Natural killer cell treated with Interleukin-12 subunit alpha and Interleukin-12 subunit beta and Interleukin-15 and Interleukin-18, amount 100 ng/mL, for 72 hours (primary cell): ENCODE measurements around the gene ATOSB. TPM values are rescaled to one million over a fixed set of nuclear protein-coding genes. Genes with fewer than 3 reads are reported as not detected.
A peak's percentile ranks its signal among the peaks of the same experiment; 100 is the strongest.

Experiments
- ATAC-seq, 2 donors: fragments of 150-1000 bp; cut with Tn5 transposase in 1 of 2; sonication (Bioruptor Pico), chemical (Tn5 transposase) in 1 of 2; 2 replicates each; pipeline ENCODE4 v1.10.0; 2021
- DNase-seq: peaks from one replicate; pipeline ENCODE4 v3.0.0; 2022; ENCODE audit warnings: low spot score
- H3K27ac Mint-ChIP-seq, 2 donors: 1 replicate in 1 of 2; 2 replicates in 1 of 2; pipeline ENCODE4 v1.8.0; 2022; ENCODE audit warnings: mixed read lengths in 2 of 2, mild to moderate bottlenecking in 1 of 2, moderate library complexity in 1 of 2
- H3K27me3 Mint-ChIP-seq, 2 donors: 1 replicate in 1 of 2; 2 replicates in 1 of 2; pipeline ENCODE4 v1.8.0; 2022; ENCODE audit warnings: mixed read lengths in 2 of 2
- H3K36me3 Mint-ChIP-seq: one replicate; pipeline ENCODE4 v1.8.0; 2022; ENCODE audit warnings: mixed read lengths
- H3K4me1 Mint-ChIP-seq, 2 donors: 1 replicate in 1 of 2; 2 replicates in 1 of 2; pipeline ENCODE4 v1.8.0; 2022; ENCODE audit warnings: low read depth in 2 of 2, mixed read lengths in 2 of 2, mild to moderate bottlenecking in 1 of 2
- H3K4me3 Mint-ChIP-seq: one replicate; pipeline ENCODE4 v1.8.0; 2022; ENCODE audit warnings: mixed read lengths
- H3K9me3 Mint-ChIP-seq: 2 replicates; pipeline ENCODE4 v1.8.0; 2022; ENCODE audit warnings: mixed read lengths
- total RNA-seq, 2 donors: library from RNA; stranded (reverse); gene quantifications; one replicate each; pipeline ENCODE4 v1.2.3, GENCODE V29; 2022

The ATOSB gene
- total RNA-seq, 2 donors from 2014 or later, result 13.1 to 19.6 TPM

GRCh38 chr9:35140093-35140492, 24.4 kb upstream of the ATOSB start:
- no peak for ATAC-seq
- peaks cover 10% of the 10 kb centered on the region for H3K36me3 Mint-ChIP-seq
- H3K27ac Mint-ChIP-seq, result peak overlapping the region in 1 of 2 donors; percentile 51
- H3K9me3 Mint-ChIP-seq, result no peaks in the 10 kb centered on the region
- H3K4me3 Mint-ChIP-seq, result no peak overlapping the region
- DNase-seq, result no peak
- no peaks in the 10 kb centered on the region for H3K4me1 Mint-ChIP-seq
- peaks cover 0 to 3% of the 10 kb centered on the region in 2 donors for H3K27me3 Mint-ChIP-seq

GRCh38 chr9:35136866-35137265, 21.2 kb upstream of the ATOSB start:
- Mint-ChIP-seq H3K4me3 (no peak overlapping the region), H3K9me3 (no peaks in the 10 kb centered on the region), H3K27ac (no peak overlapping the region), H3K27me3 (peaks cover 7 to 9% of the 10 kb centered on the region in 2 donors), H3K4me1 (no peaks in the 10 kb centered on the region), H3K36me3 (peaks cover 5% of the 10 kb centered on the region)
- DNase-seq (no peak), ATAC-seq (no peak)

GRCh38 chr9:35135988-35136387, 20.3 kb upstream of the ATOSB start:
- no peak for DNase-seq
- Mint-ChIP-seq H3K4me3 (no peak overlapping the region), H3K27me3 (peaks cover 7 to 9% of the 10 kb centered on the region in 2 donors), H3K9me3 (no peaks in the 10 kb centered on the region), H3K36me3 (peaks cover 5% of the 10 kb centered on the region), H3K27ac (no peak overlapping the region), H3K4me1 (no peaks in the 10 kb centered on the region)
- ATAC-seq, result no peak

GRCh38 chr9:35134920-35135319, 19.3 kb upstream of the ATOSB start:
- Mint-ChIP-seq H3K9me3 (no peaks in the 10 kb centered on the region), H3K27me3 (peaks cover 7 to 10% of the 10 kb centered on the region in 2 donors), H3K4me3 (no peak overlapping the region), H3K4me1 (no peaks in the 10 kb centered on the region), H3K36me3 (no peaks in the 10 kb centered on the region), H3K27ac (no peak overlapping the region)
- no peak for ATAC-seq
- DNase-seq, result no peak

GRCh38 chr9:35116898-35117551, 1.4 kb upstream of the ATOSB start:
- Mint-ChIP-seq H3K36me3 (no peaks in the 10 kb centered on the region), H3K9me3 (no peaks in the 10 kb centered on the region), H3K4me1 (peaks cover 40 to 42% of the 10 kb centered on the region in 2 donors), H3K27ac (peak overlapping the region; percentile 94 to 97), H3K4me3 (peak overlapping the region; percentile 95), H3K27me3 (no peaks in the 10 kb centered on the region)
- DNase-seq (peak; percentile 87), ATAC-seq (peak; percentile 76 to 79)

GRCh38 chr9:35116539-35116897, 856 bp upstream of the ATOSB start:
- Mint-ChIP-seq H3K27me3 (no peaks in the 10 kb centered on the region), H3K36me3 (no peaks in the 10 kb centered on the region), H3K9me3 (no peaks in the 10 kb centered on the region), H3K4me3 (peak overlapping the region; percentile 95), H3K27ac (peak overlapping the region; percentile 94 to 97), H3K4me1 (peaks cover 44 to 47% of the 10 kb centered on the region in 2 donors)
- ATAC-seq (peak in 1 of 2 donors; percentile 0), DNase-seq (no peak)

- H3K9me3 Mint-ChIP-seq, result no peaks in the 10 kb centered on the region
- DNase-seq (no peak), ATAC-seq (no peak)
- peak overlapping the region; percentile 95 for H3K4me3 Mint-ChIP-seq
- H3K36me3 Mint-ChIP-seq, result no peaks in the 10 kb centered on the region
- H3K27me3 Mint-ChIP-seq, result no peaks in the 10 kb centered on the region
- peak overlapping the region; percentile 94 to 97 for H3K27ac Mint-ChIP-seq
- peaks cover 52 to 58% of the 10 kb centered on the region in 2 donors for H3K4me1 Mint-ChIP-seq
Observed at GRCh38 chr9:35114840-35115628, 628 bp downstream of the ATOSB start.

- ATAC-seq (peak in 1 of 2 donors; percentile 1), DNase-seq (peak; percentile 81)
- Mint-ChIP-seq H3K27ac (peak overlapping the region; percentile 94 to 97), H3K36me3 (no peaks in the 10 kb centered on the region), H3K9me3 (no peaks in the 10 kb centered on the region), H3K4me1 (peaks cover 59 to 65% of the 10 kb centered on the region in 2 donors), H3K27me3 (no peaks in the 10 kb centered on the region), H3K4me3 (peak overlapping the region; percentile 95)
Observed at GRCh38 chr9:35114113-35114839, 1.4 kb downstream of the ATOSB start.

GRCh38 chr9:35112257-35113020, 3.2 kb downstream of the ATOSB start:
- ATAC-seq (no peak), DNase-seq (no peak)
- H3K4me3 Mint-ChIP-seq, result peak overlapping the region; percentile 86
- no peaks in the 10 kb centered on the region for H3K27me3 Mint-ChIP-seq
- H3K4me1 Mint-ChIP-seq, result peaks cover 64 to 74% of the 10 kb centered on the region in 2 donors
- no peaks in the 10 kb centered on the region for H3K36me3 Mint-ChIP-seq
- H3K9me3 Mint-ChIP-seq, result no peaks in the 10 kb centered on the region
- H3K27ac Mint-ChIP-seq, result peak overlapping the region; percentile 93 to 98

GRCh38 chr9:35111001-35111933, 4.4 kb downstream of the ATOSB start:
- Mint-ChIP-seq H3K36me3 (no peaks in the 10 kb centered on the region), H3K27ac (peak overlapping the region; percentile 93 to 98), H3K9me3 (no peaks in the 10 kb centered on the region), H3K4me1 (peaks cover 58 to 68% of the 10 kb centered on the region in 2 donors), H3K27me3 (no peaks in the 10 kb centered on the region), H3K4me3 (peak overlapping the region; percentile 86)
- peak; percentile 98 for DNase-seq
- peak; percentile 89 to 90 for ATAC-seq

GRCh38 chr9:35110327-35110761, 5.3 kb downstream of the ATOSB start:
- peaks cover 50 to 59% of the 10 kb centered on the region in 2 donors for H3K4me1 Mint-ChIP-seq
- DNase-seq (no peak), ATAC-seq (no peak)
- peak overlapping the region; percentile 93 to 98 for H3K27ac Mint-ChIP-seq
- H3K9me3 Mint-ChIP-seq, result no peaks in the 10 kb centered on the region
- peak overlapping the region; percentile 86 for H3K4me3 Mint-ChIP-seq
- no peaks in the 10 kb centered on the region for H3K36me3 Mint-ChIP-seq
- H3K27me3 Mint-ChIP-seq, result no peaks in the 10 kb centered on the region

GRCh38 chr9:35108946-35109575, 6.6 kb downstream of the ATOSB start:
- Mint-ChIP-seq H3K9me3 (no peaks in the 10 kb centered on the region), H3K36me3 (no peaks in the 10 kb centered on the region), H3K27me3 (no peaks in the 10 kb centered on the region)

More at GRCh38 chr9:35108946-35109575, 6.6 kb downstream of the ATOSB start:
- Mint-ChIP-seq H3K4me1 (peaks cover 40 to 50% of the 10 kb centered on the region in 2 donors), H3K4me3 (no peak overlapping the region), H3K27ac (peak overlapping the region in 1 of 2 donors; percentile 67)
- DNase-seq (no peak), ATAC-seq (no peak)
